ENCODE results near the gene RXRA. TPM values are rescaled to one million over a fixed set of nuclear protein-coding genes. Genes with fewer than 3 reads are reported as not detected.

Gene RXRA
- polyA plus RNA-seq, 1 of the 3 experiments (the other 2 are of a cell fraction), result 7.6 TPM

- POLR2A ChIA-PET, result no interaction called here
- CTCF ChIA-PET, result interaction anchor here (1.2 to 3.5 kb wide), 4 partner anchors 11 to 261 kb away, joined by 3 to 22 read pairs (median 10); no protein-coding TSS in a partner anchor
- 94% methylated on average over 6 of the region's 16 CpGs for WGBS (ENCODE audit: low lambda C conversion rate)
These were observed 105.4 kb downstream of the RXRA start for GRCh38 chr9:134431626-134432025.

GRCh38 chr9:134432471-134432870 lies 106.2 kb downstream of the RXRA start:
- no peak overlapping the region for H3K4me3 ChIP-seq (ENCODE audit: low read depth in 2 of 2, low read length in 1 of 2)
- peaks cover 4 to 9% of the 10 kb centered on the region in 2 experiments for H3K36me3 ChIP-seq (replicated peaks in 1 of 2; ENCODE audit: control insufficient read depth in 1 of 2, insufficient read depth in 2 of 2, low read length in 1 of 2)
- no peak for TF ChIP-seq SIN3A (IDR thresholded peaks at IDR 0.05; ENCODE audit: borderline replicate concordance, low read depth, low read length)
- TF ChIP-seq, protein P1, sequence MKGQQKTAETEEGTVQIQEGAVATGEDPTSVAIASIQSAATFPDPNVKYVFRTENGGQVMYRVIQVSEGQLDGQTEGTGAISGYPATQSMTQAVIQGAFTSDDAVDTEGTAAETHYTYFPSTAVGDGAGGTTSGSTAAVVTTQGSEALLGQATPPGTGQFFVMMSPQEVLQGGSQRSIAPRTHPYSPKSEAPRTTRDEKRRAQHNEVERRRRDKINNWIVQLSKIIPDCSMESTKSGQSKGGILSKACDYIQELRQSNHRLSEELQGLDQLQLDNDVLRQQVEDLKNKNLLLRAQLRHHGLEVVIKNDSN (IDR thresholded peaks at IDR 0.05; ENCODE audit: borderline replicate concordance, low read depth), result no peak
- no peak for TF ChIP-seq MXI1 (IDR thresholded peaks at IDR 0.05; ENCODE audit: low read depth, low read length)
- TF ChIP-seq, protein P2, sequence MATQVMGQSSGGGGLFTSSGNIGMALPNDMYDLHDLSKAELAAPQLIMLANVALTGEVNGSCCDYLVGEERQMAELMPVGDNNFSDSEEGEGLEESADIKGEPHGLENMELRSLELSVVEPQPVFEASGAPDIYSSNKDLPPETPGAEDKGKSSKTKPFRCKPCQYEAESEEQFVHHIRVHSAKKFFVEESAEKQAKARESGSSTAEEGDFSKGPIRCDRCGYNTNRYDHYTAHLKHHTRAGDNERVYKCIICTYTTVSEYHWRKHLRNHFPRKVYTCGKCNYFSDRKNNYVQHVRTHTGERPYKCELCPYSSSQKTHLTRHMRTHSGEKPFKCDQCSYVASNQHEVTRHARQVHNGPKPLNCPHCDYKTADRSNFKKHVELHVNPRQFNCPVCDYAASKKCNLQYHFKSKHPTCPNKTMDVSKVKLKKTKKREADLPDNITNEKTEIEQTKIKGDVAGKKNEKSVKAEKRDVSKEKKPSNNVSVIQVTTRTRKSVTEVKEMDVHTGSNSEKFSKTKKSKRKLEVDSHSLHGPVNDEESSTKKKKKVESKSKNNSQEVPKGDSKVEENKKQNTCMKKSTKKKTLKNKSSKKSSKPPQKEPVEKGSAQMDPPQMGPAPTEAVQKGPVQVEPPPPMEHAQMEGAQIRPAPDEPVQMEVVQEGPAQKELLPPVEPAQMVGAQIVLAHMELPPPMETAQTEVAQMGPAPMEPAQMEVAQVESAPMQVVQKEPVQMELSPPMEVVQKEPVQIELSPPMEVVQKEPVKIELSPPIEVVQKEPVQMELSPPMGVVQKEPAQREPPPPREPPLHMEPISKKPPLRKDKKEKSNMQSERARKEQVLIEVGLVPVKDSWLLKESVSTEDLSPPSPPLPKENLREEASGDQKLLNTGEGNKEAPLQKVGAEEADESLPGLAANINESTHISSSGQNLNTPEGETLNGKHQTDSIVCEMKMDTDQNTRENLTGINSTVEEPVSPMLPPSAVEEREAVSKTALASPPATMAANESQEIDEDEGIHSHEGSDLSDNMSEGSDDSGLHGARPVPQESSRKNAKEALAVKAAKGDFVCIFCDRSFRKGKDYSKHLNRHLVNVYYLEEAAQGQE (IDR thresholded peaks at IDR 0.05; ENCODE audit: low read depth, low read length), result no peak
- TF ChIP-seq YY1 (IDR thresholded peaks at IDR 0.05; ENCODE audit: low read depth), result no peak
- no peak for TF ChIP-seq RAD21 (IDR thresholded peaks at IDR 0.05; ENCODE audit: low read length)
- H3K79me2 ChIP-seq (ENCODE audit: insufficient read depth), result no peaks in the 10 kb centered on the region
- H3K27ac ChIP-seq (ENCODE audit: low read depth in 2 of 2, low read length in 1 of 2), result no peak overlapping the region; a peak in 1 of 4 replicates
- ChIA-PET POLR2A (interaction anchor here (0.7 kb wide), 1 partner anchor 94 kb away, joined by 3 read pairs; no protein-coding TSS in a partner anchor), CTCF (interaction anchor here (1.4 to 3.5 kb wide), 5 partner anchors 11 to 262 kb away, joined by 3 to 22 read pairs (median 7); no protein-coding TSS in a partner anchor)
- H3K4me2 ChIP-seq, result no peak overlapping the region
- no peak for DNase-seq
- H3K9me2 ChIP-seq, result no peaks in the 10 kb centered on the region
- H2AFZ ChIP-seq (ENCODE audit: low read depth), result no peak overlapping the region
- peaks cover 6% of the 10 kb centered on the region for H3F3A ChIP-seq (replicated peaks; ENCODE audit: insufficient read depth)
- H3K4me1 ChIP-seq (ENCODE audit: control insufficient read depth in 1 of 2, insufficient read depth in 2 of 2, low read depth in 1 of 2, low read length in 1 of 2), result peaks cover 18 to 44% of the 10 kb centered on the region in 2 experiments; a peak in 3 of 4 replicates
- H3K27me3 ChIP-seq (ENCODE audit: insufficient read depth), result no peaks in the 10 kb centered on the region
- no peak overlapping the region for H3K9ac ChIP-seq
- peaks cover 7% of the 10 kb centered on the region; the same call in 1 of the 2 replicates for H4K20me1 ChIP-seq (ENCODE audit: insufficient read depth)
- 100% methylated on average over 8 of the region's 14 CpGs for WGBS (ENCODE audit: low lambda C conversion rate)
- H3K9me3 ChIP-seq, result no peaks in the 10 kb centered on the region

More at GRCh38 chr9:134431626-134432025, 105.4 kb downstream of the RXRA start:
- H3K27me3 ChIP-seq (ENCODE audit: insufficient read depth), result no peaks in the 10 kb centered on the region
- H3K36me3 ChIP-seq (replicated peaks in 1 of 2; ENCODE audit: control insufficient read depth in 1 of 2, insufficient read depth in 2 of 2, low read length in 1 of 2), result peaks cover 4 to 5% of the 10 kb centered on the region in 2 experiments
- no peak for DNase-seq
- TF ChIP-seq MEF2A (IDR thresholded peaks at IDR 0.05; ENCODE audit: borderline replicate concordance, low read depth), result no peak
- no peaks in the 10 kb centered on the region for H3K9me2 ChIP-seq
- peaks cover 6% of the 10 kb centered on the region for H3F3A ChIP-seq (replicated peaks; ENCODE audit: insufficient read depth)
- H4K20me1 ChIP-seq (ENCODE audit: insufficient read depth), result peaks cover 7% of the 10 kb centered on the region; the same call in 1 of the 2 replicates
- H3K9ac ChIP-seq, result no peak overlapping the region
- no peak overlapping the region for H2AFZ ChIP-seq (ENCODE audit: low read depth)
- H3K79me2 ChIP-seq (ENCODE audit: insufficient read depth), result no peaks in the 10 kb centered on the region
- H3K4me1 ChIP-seq (ENCODE audit: control insufficient read depth in 1 of 2, insufficient read depth in 2 of 2, low read depth in 1 of 2, low read length in 1 of 2), result peaks cover 18 to 35% of the 10 kb centered on the region in 2 experiments; a peak in 3 of 4 replicates
- H3K27ac ChIP-seq (ENCODE audit: low read depth in 2 of 2, low read length in 1 of 2), result no peak overlapping the region
- H3K4me2 ChIP-seq, result no peak overlapping the region
- no peaks in the 10 kb centered on the region for H3K9me3 ChIP-seq
- H3K4me3 ChIP-seq (ENCODE audit: low read depth in 2 of 2, low read length in 1 of 2), result no peak overlapping the region
